Limb (tissue), 2 donors: ENCODE measurements around the gene RNF217.
"Not testable (repeated sequence)": the region's sequence is repeated elsewhere in the genome, so short reads cannot be mapped to it uniquely, and the experiment has no call there.

Experiments used
- DNase-seq, 2 donors: peaks; one replicate each; pipeline ENCODE4 v3.0.0-alpha.2; 2016; ENCODE audit errors: extremely low spot score in 2 of 2

Gene RNF217

DNA sequence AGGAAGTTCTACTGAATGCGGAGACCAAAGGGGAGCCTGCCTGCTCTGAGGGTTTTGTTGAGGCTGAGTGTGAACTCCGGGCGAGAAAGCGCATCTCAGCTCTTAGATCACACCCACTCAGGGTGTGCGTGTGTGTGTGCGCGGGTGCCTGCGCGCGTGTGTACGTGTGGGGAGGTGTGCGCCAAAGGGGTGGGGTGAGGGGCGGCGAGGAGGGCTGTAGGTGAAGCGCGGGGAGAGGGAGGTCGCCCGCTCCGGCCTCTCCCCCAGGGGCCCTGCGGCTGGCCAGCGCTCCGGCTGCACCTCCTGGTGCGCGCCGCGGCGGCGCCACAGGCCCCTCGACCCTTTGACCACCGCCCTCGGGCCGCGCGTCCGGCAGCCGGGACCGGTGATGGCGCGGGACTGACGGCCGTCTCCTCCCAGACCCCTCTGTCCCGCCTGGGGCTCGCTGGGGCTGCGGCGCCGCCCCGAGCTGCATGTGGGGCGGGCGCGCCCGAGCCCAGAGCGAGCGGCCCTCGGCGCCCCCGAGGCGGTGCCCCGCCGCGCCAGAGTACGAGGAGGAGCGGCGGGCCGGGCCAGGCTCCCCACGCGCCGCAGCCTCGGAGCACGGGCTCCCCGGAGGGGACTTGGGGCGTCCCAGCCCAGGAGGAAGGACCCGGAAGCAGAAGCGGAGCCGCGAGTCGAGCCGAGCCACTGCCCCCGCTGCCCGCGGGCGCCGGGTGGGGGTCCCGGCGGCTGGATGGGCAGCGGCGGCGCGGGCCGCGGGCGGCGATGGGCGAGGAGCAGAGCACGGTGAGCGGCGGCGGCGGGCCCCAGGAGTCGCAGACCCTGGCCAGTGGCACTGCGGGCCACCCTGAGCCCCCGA is at the start of gene RNF217:
RNF217 (plus strand) TSS at position 661 of the 862 bp plus-strand sequence; CDS start at position 769, 108 bp downstream.
- DNase-seq: peak; percentile 68 to 81

- no peak for DNase-seq
These were observed 49.2 kb upstream of the RNF217 start for GRCh38 chr6:124913056-124913455.

- DNase-seq: no peak
These were observed 44.5 kb upstream of the RNF217 start for GRCh38 chr6:124917769-124918168.

GRCh38 chr6:124919703-124920102 is 42.5 kb upstream of the RNF217 start:
- DNase-seq: not testable (repeated sequence)

- DNase-seq: no peak
These were observed 37.9 kb upstream of the RNF217 start for GRCh38 chr6:124924333-124924759.

- no peak for DNase-seq
These were observed 35.8 kb upstream of the RNF217 start for GRCh38 chr6:124926435-124926834.

- no peak for DNase-seq
These were observed 34.4 kb upstream of the RNF217 start for GRCh38 chr6:124927806-124928205.

GRCh38 chr6:124928851-124929250 is 33.4 kb upstream of the RNF217 start:
- no peak for DNase-seq

- DNase-seq: no peak
These were observed 24.6 kb upstream of the RNF217 start for GRCh38 chr6:124937645-124938044.

DNA sequence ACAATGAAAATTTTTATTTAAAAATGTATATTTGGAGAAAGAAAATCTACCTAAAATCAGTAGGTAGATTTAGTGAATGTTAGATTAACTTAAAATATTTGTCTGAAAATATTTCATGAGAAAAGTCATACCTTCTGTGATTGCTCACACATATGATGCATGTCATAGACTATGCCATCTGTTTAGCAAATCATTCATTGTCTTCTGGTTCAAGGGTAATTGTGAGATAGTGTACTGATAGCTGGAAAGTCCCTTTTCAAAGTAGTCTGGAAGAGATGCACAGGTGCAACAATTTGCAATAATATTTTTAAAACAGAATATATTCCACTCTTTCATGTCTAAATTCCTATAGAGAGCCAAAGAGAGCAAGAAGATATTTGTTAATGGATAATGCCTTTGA is 21.0 kb upstream of the RNF217 start:
- no peak for DNase-seq

- no peak for DNase-seq
These were observed 18.6 kb upstream of the RNF217 start for GRCh38 chr6:124943658-124944057.

DNA sequence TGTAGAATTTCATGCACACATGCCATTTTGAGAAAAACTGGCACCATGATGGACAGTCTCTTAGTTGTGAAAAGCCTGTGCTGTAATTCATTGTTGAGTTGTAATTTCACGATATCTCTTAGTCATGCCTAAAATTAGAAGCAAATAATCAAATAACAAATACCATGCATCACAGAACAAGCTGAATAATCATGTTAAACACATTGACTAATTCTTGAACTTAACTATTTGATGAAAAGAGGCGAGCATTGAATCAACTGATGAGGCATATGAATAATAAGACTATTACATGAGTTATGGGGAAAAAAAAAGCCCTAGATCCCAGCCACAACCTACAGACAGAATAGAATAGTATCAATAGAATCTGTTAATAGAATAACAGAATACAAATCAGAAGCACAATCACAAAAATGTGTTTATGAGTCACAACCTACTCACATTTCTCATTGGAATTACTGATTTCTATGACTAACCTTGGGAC is 14.2 kb upstream of the RNF217 start:
- DNase-seq: no peak

DNA sequence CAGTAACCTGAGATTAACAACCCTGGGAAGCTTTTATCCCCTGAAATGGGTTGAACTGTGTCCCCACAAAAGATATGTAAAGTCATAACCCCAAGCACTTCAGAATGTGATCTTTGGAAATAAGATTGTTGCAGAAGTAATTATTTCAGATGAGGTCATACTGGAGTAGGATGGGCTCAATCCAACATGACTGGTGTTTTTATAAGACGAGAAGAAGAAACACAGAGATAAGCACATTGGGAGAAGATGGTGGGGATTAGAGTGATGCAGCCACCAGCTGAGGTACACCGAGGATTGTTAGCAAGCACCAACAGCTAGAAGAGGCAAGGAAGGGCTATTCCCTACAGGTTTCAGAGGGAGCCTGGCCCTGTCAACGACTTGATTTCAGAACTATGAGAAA is 12.5 kb upstream of the RNF217 start:
- DNase-seq: no peak

DNA sequence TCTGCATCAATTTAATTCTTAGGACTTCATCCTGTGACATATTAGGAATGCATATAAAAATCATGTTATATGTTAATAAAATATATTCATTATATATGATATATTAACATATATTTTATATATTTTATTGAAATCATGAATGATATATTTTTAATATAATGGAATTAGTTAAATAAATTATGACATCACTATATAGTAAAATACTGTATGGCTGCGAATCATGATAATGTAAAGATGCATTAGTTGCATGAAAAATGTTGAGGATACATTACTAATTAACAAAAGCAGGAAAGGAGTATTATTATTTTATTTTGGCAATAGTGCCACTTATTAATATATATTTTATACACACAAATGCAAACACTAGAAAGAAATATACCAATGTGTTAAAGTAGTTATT is 8.4 kb upstream of the RNF217 start:
- DNase-seq: no peak

- DNase-seq: no peak
These were observed 7.0 kb upstream of the RNF217 start for GRCh38 chr6:124955108-124955856.

DNA sequence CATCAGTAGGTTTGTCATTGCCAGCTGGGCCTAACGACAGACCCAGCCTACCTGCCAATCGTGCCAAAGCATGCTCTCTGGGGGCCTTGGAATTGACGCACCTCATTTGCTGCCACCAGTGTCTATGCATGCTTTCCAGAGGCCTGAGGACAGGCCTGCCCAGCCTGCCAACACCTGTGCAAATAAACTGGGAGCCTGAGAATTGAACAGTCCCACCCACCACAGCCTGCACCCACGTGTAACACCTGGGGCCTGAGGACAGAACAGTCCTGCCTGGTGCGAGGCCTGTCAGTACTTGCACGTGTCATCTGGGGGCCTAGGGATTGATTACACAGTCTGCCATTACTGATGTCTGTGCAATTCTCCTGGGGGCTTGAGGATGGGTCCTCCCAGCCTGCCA is 6.2 kb upstream of the RNF217 start:
- no peak for DNase-seq

DNA sequence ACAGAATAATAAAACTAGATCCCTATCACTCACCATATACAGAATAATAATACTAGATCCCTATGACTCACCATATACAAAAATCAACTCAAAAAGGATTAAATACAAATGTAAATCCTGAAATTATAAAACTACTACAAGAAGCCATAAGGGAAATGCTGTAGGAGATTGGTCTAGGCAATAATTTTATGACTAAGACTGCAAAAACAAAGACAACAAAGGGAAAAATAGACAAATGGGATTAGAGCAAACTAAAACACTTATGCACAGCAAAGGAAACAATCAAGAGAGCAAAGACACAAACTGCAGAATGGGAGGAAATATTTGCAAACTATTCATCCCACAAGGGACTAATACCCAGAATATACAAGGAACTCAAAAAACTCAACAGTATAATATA is 4.1 kb upstream of the RNF217 start:
- DNase-seq: no peak

DNA sequence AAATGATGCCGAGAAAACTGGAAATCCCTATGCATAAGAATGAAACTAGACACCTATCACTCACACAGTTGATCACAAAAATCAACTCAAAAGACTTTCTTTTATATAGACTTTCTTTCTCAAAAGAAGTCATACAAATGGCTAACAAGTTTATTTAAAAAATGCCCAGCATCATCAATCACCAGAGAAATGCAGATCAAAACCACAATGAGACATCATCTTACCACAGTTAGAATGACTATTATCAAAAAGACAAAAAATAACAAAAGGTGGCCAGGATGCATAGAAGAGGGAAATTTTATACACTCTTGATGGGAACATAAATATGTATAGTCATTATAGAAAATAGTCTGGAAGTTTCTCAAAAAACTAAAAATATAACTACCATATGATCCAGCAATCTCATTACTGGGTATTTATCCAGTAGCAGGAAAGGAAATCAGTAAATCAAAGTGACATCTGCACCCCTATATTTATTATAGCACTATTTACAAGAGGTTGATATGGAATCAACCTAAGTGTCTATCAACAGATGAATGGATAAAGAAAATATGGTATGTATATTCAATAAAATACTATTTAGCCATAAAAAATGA is 3.4 kb upstream of the RNF217 start:
- DNase-seq: no peak

- DNase-seq: no peak
These were observed 1.3 kb upstream of the RNF217 start for GRCh38 chr6:124960757-124961463.

GRCh38 chr6:124961464-124961776 is 817 bp upstream of the RNF217 start:
- DNase-seq: no peak

DNA sequence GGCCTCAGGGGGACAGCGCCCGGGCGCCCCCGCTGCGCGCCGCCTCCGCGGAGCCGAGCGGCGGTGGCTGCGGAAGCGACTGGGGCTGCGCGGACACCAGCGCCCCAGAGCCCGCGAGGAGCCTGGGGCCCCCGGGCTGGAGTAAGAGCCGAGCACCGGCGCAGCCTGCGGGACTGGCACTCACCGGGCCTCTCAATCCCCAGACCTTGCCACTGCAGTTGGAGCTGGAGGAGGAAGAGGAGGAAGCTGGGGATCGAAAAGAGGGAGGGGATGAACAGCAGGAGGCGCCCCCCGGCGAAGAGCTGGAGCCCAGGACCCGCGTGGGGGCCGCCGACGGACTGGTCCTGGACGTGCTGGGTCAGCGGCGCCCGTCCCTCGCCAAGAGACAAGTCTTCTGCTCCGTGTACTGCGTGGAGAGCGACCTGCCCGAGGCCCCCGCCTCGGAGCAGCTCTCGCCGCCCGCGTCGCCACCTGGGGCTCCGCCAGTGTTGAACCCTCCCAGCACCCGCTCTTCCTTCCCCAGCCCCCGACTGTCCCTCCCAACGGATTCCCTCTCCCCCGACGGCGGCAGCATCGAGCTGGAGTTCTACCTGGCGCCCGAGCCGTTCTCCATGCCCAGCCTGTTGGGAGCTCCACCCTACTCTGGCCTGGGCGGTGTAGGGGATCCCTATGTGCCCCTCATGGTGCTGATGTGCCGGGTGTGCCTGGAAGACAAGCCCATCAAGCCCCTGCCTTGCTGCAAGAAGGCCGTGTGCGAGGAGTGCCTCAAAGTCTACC is 590 bp downstream of the RNF217 start:
- peak; percentile 36 to 77 for DNase-seq
